Activated CD8-positive, alpha-beta memory T cell treated with anti-CD3 and anti-CD28 coated beads, Interleukin-2, amount 50 U/mL, for 48 hours (primary cell): ENCODE measurements around the gene EPB41L4A.
A peak's percentile ranks its signal among the peaks of the same experiment; 100 is the strongest.
"Not testable (repeated sequence)": the region's sequence is repeated elsewhere in the genome, so short reads cannot be mapped to it uniquely, and the experiment has no call there.

Source experiments
- DNase-seq: peaks from one replicate; pipeline ENCODE4 v3.0.0-alpha.2; 2020

Gene EPB41L4A, protein sequence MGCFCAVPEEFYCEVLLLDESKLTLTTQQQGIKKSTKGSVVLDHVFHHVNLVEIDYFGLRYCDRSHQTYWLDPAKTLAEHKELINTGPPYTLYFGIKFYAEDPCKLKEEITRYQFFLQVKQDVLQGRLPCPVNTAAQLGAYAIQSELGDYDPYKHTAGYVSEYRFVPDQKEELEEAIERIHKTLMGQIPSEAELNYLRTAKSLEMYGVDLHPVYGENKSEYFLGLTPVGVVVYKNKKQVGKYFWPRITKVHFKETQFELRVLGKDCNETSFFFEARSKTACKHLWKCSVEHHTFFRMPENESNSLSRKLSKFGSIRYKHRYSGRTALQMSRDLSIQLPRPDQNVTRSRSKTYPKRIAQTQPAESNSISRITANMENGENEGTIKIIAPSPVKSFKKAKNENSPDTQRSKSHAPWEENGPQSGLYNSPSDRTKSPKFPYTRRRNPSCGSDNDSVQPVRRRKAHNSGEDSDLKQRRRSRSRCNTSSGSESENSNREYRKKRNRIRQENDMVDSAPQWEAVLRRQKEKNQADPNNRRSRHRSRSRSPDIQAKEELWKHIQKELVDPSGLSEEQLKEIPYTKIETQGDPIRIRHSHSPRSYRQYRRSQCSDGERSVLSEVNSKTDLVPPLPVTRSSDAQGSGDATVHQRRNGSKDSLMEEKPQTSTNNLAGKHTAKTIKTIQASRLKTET

DNA sequence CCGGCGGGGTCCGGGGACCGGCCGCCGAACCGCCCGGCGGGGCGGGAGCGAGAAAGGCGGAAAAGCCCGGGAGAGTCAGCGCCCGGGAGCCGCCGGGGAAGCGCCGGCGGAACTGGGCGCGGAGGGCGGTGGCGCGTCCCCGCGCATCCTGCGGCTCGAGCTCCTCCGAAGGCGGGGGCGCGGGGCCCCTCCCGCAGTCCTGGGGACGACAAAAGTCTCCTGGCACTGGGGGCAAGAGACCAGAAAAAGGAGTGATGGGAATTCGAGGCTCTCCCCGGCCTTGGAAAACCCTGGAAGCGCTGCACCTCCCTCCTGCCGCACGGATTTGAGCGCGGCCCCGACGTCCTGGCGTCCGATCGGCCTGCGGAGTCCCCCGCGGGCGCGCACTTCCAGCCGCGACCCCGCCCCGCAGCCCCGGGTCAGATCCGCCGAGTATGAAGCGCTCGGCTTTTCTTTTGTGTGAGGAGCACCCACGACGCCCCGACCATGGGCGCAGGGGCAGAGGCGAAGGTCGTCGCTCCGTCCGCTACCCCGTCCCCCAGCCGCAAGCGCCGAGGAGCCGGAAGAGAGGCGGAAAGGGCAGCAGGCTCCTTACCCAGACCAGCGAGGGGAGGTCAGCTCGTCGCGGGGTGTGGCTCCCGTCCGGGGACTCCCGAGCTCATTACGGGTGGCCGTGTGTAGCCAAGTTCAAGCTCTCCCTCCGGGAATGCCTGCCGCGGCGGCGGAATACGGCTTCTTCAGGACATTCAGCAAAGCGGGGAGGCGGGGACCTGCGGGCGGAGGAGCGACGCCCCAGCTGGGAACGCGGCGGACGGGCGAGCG lies at the start of gene EPB41L4A:
Gene EPB41L4A, minus strand, starts transcription at position 114 of the 822 bp plus-strand sequence. CDS start 238 bp downstream, outside the sequence.
- peak; percentile 59 for DNase-seq

GRCh38 chr5:112467485-112467884 lies 48.4 kb upstream of the EPB41L4A start:
- DNase-seq, result no peak

DNA sequence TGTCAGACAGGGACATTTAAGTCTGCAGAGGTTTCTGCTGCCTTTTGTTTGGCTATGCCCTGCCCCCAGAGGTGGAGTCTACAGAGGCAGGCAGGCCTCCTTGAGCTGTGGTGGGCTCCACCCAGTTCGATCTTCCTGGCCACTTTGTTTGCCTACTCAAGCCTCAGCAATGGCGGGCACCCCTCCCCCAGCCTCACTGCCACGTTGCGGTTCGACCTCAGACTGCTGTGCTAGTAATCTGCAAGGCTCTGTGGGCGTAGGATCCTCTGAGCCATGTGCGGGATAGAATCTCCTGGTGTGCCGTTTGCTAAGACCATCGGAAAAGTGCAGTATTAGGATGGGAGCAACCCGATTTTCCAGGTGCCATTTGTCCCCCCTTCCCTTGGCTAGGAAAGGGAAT lies 47.2 kb upstream of the EPB41L4A start:
- DNase-seq, result not testable (repeated sequence)

DNA sequence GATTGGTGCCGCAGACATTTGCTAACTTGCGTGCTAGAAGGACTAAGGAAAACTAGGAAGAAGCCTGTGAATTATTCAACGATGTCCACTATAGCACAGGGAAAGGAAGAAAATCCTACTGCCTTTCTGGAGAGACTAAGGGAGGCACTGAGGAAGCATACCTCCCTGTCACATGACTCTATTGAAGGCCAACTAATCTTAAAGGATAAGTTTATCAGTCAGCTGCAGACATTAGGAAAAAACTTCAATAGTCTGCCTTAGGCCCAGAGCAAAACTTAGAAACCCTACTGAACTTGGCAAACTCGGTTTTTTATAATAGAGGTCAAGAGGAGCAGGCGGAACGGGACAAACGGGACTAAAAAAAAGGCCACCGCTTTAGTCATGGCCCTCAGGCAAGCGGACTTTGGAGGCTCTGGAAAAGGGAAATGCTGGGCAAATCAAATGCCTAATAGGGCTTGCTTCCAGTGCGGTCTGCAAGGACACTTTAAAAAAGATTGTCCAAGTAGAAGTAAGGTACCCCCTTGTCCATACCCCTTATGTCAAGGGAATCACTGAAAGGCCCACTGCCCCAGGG lies 28.2 kb upstream of the EPB41L4A start:
- not testable (repeated sequence) for DNase-seq

- no peak for DNase-seq
Observed at GRCh38 chr5:112445626-112446350, 26.7 kb upstream of the EPB41L4A start.

DNA sequence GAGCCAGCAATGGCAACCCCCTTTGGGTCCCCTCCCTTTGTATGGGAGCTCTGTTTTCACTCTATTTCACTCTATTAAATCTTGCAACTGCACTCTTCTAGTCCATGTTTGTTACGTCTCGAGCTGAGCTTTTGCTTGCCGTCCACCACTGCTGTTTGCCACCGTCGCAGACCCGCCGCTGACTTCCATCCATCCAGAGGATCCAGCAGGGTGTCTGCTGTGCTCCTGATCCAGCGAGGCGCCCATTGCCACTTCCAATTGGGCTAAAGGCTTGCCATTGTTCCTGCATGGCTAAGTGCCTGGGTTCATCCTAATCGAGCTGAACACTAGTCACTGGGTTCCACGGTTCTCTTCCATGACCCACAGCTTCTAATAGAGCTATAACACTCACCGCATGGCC lies 24.9 kb upstream of the EPB41L4A start:
- not testable (repeated sequence) for DNase-seq

GRCh38 chr5:112440031-112440430 lies 21.0 kb upstream of the EPB41L4A start:
- DNase-seq, result no peak

GRCh38 chr5:112436144-112436543 lies 17.1 kb upstream of the EPB41L4A start:
- no peak for DNase-seq

DNA sequence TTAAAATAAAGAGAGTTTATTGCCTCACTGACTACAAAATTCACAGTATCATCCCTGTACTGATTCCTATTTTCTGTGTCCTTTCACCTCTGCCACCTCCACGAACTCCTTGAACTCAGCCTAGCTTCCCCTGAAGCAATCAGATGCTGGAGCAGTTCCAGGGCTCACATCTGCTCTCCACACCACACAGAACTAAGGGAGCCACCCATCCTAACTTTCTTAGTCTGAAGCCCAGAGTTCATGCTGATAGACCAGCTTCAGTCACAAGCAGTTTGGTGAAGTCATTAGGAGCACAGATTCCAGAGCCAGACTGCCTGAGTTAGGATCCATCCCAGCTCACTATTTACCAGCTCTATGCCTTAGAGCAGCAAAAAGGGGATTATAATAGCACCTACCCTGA lies 15.6 kb upstream of the EPB41L4A start:
- no peak for DNase-seq

- DNase-seq, result not testable (repeated sequence)
Observed at GRCh38 chr5:112426202-112426601, 7.1 kb upstream of the EPB41L4A start.

- peak; percentile 72 for DNase-seq
Observed at GRCh38 chr5:112419986-112420864, 1.1 kb upstream of the EPB41L4A start.

DNA sequence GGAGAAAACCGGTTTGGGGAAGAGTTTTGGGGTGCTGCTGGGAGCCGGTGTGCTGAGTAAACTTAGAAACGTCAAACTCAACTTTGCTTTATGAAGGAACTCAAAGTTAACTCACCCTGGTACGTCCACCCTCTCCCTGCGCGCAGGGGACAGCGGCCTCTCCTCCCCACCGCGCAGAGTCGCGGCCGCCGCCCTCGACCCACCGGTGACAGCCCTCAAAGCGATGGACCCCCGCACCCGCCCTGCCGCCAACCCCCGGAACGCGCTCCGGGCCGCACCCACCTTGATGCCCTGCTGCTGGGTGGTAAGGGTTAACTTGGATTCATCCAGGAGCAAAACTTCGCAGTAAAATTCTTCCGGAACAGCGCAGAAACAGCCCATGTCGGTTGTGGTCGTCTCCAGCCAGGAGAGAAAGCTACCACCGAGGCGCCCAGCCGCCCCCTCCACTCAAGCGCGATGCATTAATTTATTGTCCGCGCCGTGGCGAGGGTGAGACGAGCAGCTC lies 366 bp downstream of the EPB41L4A start:
- DNase-seq, result no peak

- peak; percentile 65 for DNase-seq
Observed at GRCh38 chr5:112417931-112418658, 982 bp downstream of the EPB41L4A start.

DNA sequence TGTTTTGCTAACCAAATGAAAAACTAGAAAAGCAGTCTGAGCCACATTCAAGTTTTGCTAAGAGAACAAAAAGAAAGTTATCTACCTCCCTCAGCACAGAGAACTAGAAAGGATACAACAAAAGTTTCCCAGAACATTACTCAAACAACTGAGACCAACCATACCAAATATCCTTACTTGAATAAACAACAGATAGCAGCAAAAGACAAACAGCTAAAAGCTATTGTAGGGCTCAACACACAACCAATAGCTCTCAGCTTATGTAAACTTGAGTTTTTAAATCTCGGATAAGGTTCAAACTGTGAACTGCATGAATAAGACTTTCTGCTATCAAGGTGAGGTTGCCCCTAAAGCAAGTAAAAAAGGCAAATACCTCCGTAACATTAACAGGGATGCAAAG lies 3.5 kb downstream of the EPB41L4A start:
- DNase-seq, result no peak

- DNase-seq, result no peak
Observed at GRCh38 chr5:112413611-112414010, 5.5 kb downstream of the EPB41L4A start.

- DNase-seq, result no peak
Observed at GRCh38 chr5:112412346-112412745, 6.7 kb downstream of the EPB41L4A start.

- DNase-seq, result no peak
Observed at GRCh38 chr5:112411903-112412302, 7.2 kb downstream of the EPB41L4A start.

DNA sequence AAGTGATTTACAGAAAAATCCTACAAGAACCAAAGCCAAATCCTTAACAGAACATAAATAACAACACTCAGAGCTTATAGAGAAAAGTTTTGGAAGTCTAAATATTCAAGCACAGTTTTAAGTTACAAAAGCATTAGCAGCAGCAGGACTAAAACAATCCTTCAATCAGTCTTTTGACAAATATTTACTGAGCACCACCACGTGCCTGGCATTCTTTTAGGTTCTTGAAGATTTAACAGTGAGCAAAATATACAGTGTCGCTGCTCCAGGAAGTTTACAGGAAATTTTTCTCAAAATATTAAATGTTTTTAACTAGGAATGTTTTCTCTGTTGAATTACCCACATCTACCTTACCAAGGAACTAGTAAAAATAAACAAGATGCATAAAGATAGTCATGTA lies 11.4 kb downstream of the EPB41L4A start:
- no peak for DNase-seq

DNA sequence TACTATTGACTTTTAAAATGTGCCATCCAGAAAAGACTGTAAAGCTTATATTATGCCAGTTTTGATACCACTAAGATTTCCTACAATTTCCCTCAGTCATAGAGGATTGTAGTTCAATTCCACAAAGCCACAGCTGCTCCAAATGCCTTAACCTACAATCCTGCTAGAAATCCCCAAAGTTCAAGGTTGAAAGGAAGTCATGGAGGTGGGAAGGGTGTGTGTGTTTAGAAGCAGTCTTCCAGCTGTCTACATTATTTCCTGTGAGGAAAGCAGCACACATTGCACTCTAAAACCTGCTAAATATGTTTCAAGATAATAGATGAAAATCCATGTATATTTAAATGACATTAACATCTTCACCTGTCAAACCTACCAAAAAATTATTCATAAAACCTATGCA lies 11.8 kb downstream of the EPB41L4A start:
- DNase-seq, result no peak

DNA sequence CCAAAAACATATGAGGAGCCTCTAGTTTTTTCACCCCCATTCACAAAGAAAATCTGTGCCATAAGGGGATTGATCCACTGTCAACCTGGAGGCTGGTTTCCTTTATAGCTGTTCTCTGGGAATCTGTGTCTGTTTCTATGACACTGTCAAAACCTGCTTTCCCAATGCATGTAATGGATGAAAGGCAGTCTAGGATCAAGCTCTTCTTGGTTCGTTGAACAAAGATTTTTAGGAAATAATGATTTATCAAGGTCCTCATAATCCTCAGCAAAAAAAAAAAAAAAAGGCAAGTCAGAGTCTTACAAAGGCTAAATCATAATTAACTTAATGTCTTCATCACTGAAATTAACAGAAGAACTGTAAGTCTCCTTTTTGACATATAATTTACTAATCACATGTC lies 16.0 kb downstream of the EPB41L4A start:
- DNase-seq, result no peak
